GM12892 (cell line): Measurements from ENCODE around the gene ALDH3B1.

ENCODE experiments used
- DNase-seq: peaks from one replicate; pipeline ENCODE4 v3.0.0; 2011; ENCODE audit not compliant: insufficient read length
- FAIRE-seq: peaks from 2 replicates; lab custom pipeline; 2011; peaks lifted over from hg19 to GRCh38; lab: Jason Lieb, UNC
- POLR2A ChIP-seq: IDR thresholded peaks from 2 replicates; pipeline ENCODE4 v1.6.1; 2011; ENCODE audit warnings: low read depth, low read length, control low read depth
- POLR2AphosphoS5 ChIP-seq: IDR thresholded peaks from 2 replicates; pipeline ENCODE4 v1.6.1; 2011; ENCODE audit warnings: low read depth, low read length, control low read depth
- TAF1 ChIP-seq: IDR thresholded peaks from 2 replicates; pipeline ENCODE4 v1.6.1; 2011; ENCODE audit warnings: low read depth, mild to moderate bottlenecking, control low read depth, low read length, borderline replicate concordance

Gene ALDH3B1

GRCh38 chr11:68049509-68050370 is 39.6 kb downstream of the ALDH3B1 start:
- TF ChIP-seq TAF1: no peak
- TF ChIP-seq POLR2A: no peak; the same call in 1 of the 2 replicates
- no peak for TF ChIP-seq POLR2AphosphoS5
- FAIRE-seq (no peak), DNase-seq (no peak)

GRCh38 chr11:68050371-68050841 is 40.3 kb downstream of the ALDH3B1 start:
- no peak for DNase-seq
- no peak for FAIRE-seq
- no peak for TF ChIP-seq POLR2A
- no peak for TF ChIP-seq POLR2AphosphoS5
- no peak for TF ChIP-seq TAF1

- no peak for DNase-seq
- no peak for FAIRE-seq
- no peak for TF ChIP-seq POLR2AphosphoS5
- TF ChIP-seq POLR2A: no peak
- no peak for TF ChIP-seq TAF1
Observed at GRCh38 chr11:68051191-68052136, 41.3 kb downstream of the ALDH3B1 start.

- FAIRE-seq (no peak), DNase-seq (no peak)
- TF ChIP-seq POLR2AphosphoS5 (no peak; the same call in 1 of the 2 replicates), TAF1 (no peak), POLR2A (no peak)
Observed at GRCh38 chr11:68052137-68052873, 42.2 kb downstream of the ALDH3B1 start.

- DNase-seq (no peak), FAIRE-seq (no peak)
- no peak for TF ChIP-seq TAF1
- TF ChIP-seq POLR2AphosphoS5: peak; percentile 74; the same call in 1 of the 2 replicates
- no peak; the same call in 1 of the 2 replicates for TF ChIP-seq POLR2A
Observed at GRCh38 chr11:68053117-68053516, 43.0 kb downstream of the ALDH3B1 start.

DNA sequence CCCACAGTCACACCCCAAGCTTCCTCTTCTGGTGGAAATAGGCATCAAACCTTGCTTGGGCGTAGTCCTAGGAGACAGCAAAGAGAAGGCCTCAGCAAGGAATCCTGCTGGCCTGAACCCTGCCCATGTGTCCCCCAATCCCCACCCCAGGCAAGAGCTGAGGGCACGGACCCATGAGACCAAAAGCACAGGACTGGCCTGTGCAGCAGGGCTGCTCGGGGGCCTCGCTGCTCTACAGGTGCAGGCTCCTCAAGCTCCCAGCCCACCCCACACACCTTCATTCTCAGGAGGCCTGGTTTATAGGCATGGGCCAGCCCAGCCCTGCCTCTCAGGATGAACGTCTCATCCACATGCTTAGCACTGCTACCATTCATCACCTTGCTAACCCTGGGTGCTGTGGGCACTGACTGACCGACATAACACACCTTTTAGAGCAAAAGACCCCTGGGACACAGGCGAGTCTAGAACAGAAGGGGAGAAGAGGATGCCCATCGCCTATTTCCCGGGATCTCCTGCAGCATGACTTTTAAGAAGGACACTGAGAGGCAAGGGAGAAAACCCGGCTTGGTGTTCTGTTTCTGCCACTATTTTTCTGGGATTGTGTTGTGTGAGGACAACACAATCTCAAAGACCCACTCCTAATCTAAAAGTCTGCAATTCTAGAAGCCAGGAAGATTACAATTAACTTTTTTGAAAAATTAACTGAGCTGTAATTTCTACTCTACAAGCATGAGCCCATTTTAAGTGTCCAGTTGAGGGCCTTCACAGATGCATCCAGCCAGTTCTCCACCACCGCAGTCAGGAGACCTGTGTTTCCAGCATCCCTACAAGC is 44.1 kb downstream of the ALDH3B1 start:
- DNase-seq: no peak
- no peak for FAIRE-seq

DNA sequence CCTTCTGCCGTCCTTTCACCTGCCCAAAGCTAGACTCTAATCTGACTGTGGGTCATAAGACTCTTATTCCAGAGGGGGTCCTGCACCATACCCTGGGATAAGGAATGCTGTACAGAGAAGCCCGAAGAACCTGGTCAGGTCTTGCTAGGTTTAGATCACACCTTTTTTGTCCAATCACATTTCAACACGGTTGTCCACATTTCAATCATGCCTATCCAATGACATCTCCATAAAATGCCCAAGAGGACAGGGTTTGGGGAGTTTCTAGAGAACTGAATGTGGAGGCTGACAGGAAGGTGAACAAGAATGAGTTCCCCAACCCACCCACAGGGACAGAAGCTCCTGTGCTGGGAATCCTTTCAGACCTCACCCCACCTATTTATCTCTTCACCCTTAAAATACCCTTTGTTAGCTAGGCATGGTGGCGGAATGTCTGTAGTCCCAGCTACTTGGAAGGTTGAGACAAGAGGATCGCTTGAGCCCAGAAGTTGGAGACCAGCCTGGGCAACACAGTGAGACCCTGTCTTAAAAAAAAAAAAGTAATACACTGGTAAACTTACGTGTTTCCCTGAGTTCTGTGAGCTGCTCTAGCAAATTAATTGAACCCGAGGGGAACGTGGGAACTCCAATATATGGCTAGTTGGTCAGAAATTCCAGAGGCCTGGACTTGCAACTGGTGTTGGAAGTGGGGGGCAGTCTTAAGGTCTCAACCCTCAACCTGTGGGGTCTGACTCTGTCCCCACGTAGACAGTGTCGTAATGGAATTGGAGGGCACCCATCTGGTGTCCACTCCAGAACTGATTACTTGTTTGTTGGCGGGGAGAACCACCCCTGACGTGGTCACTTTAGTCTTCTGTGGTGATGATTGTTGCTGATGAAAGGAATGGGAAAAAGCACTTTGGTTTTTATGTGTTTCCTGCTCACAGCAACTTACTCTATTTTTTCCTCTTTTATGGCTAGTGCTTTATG is 46.5 kb downstream of the ALDH3B1 start:
- DNase-seq: no peak
- FAIRE-seq: no peak
- TF ChIP-seq TAF1 (no peak), POLR2AphosphoS5 (no peak), POLR2A (no peak)

More for the DNA sequence above, 44.1 kb downstream of the ALDH3B1 start:
- TF ChIP-seq POLR2AphosphoS5 (peak; percentile 43; the same call in 1 of the 2 replicates), POLR2A (peak; percentile 48; the same call in 1 of the 2 replicates), TAF1 (no peak)

GRCh38 chr11:68057807-68058206 is 47.7 kb downstream of the ALDH3B1 start:
- FAIRE-seq (no peak), DNase-seq (no peak)
- TF ChIP-seq TAF1 (no peak), POLR2A (no peak), POLR2AphosphoS5 (no peak)

- TF ChIP-seq TAF1 (no peak), POLR2A (no peak), POLR2AphosphoS5 (no peak)
- DNase-seq (no peak), FAIRE-seq (no peak)
Observed at GRCh38 chr11:68061508-68061907, 51.4 kb downstream of the ALDH3B1 start.
